Ovary (tissue), 3 donors: Measurements from ENCODE around the gene DUSP21.

Experiments
- CTCF ChIP-seq, 3 donors: fragments of 450-650 bp in 2 of 3; fragments of 200-600 bp in 1 of 3; IDR thresholded peaks; one replicate each; pipeline versions ENCODE4 v1.5.1 to v1.8.0; 2016 to 2022; ENCODE audit warnings: antibody characterized with exemption in 3 of 3, mild to moderate bottlenecking in 1 of 3
- EP300 ChIP-seq: sonication (generic); formaldehyde crosslinking; IDR thresholded peaks from one replicate; pipeline ENCODE4 v1.6.1; 2017; ENCODE audit warnings: antibody characterized with exemption
- POLR2A ChIP-seq: fragments of 450-650 bp; IDR thresholded peaks from one replicate; pipeline ENCODE4 v1.6.1; 2017; ENCODE audit warnings: antibody characterized with exemption, mild to moderate bottlenecking, moderate library complexity
- donor health status: DM: no; HTN: no; CAD: no.

DNA sequence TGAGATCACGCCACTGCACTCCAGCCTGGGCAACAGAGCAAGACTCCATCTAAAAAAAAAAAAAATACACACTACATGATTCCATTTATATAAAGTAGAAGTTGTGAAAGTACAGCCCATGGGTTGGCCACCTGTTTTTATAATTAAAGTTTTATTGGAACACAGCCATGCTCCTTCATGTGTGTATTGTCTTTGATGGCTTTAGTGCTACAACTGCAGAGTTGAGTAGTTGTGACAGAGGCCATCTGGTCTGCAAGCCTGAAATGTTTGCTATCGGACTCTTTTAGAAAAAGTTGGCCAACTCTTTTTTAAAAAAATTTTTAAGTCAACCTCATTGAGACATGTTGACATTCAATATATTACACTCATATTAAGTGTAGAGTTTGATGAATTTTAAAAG, 41.2 kb upstream of the DUSP21 start:
- TF ChIP-seq CTCF (IDR thresholded peaks at IDR 0.05) (no peak), POLR2A (no peak), EP300 (no peak)
